ENCODE measurements around the gene NAT10.

The NAT10 gene

GRCh38 chr11:34160049-34160721, 54.8 kb downstream of the NAT10 start:
- no peak overlapping the region for H3K4me3 ChIP-seq (replicated peaks; ENCODE audit: insufficient read depth, low read length)

GRCh38 chr11:34160791-34161190, 55.4 kb downstream of the NAT10 start:
- TF ChIP-seq GABPA (IDR thresholded peaks at IDR 0.05; ENCODE audit: low read depth) = no peak
- no peak for TF ChIP-seq REST (IDR thresholded peaks at IDR 0.05; ENCODE audit: insufficient replicate concordance, low read depth)
- TF ChIP-seq CTCF (IDR thresholded peaks at IDR 0.05; ENCODE audit: insufficient read depth, low read length) = no peak
- no peak for TF ChIP-seq POLR2AphosphoS5 (IDR thresholded peaks at IDR 0.05; ENCODE audit: low read depth)
- TF ChIP-seq SPI1 (IDR thresholded peaks at IDR 0.05; ENCODE audit: borderline replicate concordance, low read depth) = no peak
- Histone ChIP-seq H3K27ac (replicated peaks) (no peak overlapping the region), H3K4me3 (replicated peaks; ENCODE audit: insufficient read depth, low read length) (no peak overlapping the region), H3K27me3 (ENCODE audit: insufficient read depth, poor library complexity, severe bottlenecking) (no peaks in the 10 kb centered on the region)
- DNase-seq (ENCODE audit: low read depth in 1 of 2, low spot score in 1 of 2) = no peak

More at GRCh38 chr11:34160049-34160721, 54.8 kb downstream of the NAT10 start:
- no peak overlapping the region for H3K27ac ChIP-seq (replicated peaks)
- H3K27me3 ChIP-seq (ENCODE audit: insufficient read depth, poor library complexity, severe bottlenecking) = no peaks in the 10 kb centered on the region
- TF ChIP-seq POLR2AphosphoS5 (IDR thresholded peaks at IDR 0.05; ENCODE audit: low read depth) = no peak
- no peak for TF ChIP-seq SPI1 (IDR thresholded peaks at IDR 0.05; ENCODE audit: borderline replicate concordance, low read depth)
- TF ChIP-seq CTCF (IDR thresholded peaks at IDR 0.05; ENCODE audit: insufficient read depth, low read length) = no peak
- no peak for TF ChIP-seq REST (IDR thresholded peaks at IDR 0.05; ENCODE audit: insufficient replicate concordance, low read depth)
- TF ChIP-seq GABPA (IDR thresholded peaks at IDR 0.05; ENCODE audit: low read depth) = no peak
- DNase-seq (ENCODE audit: low read depth in 1 of 2, low spot score in 1 of 2) = no peak

GRCh38 chr11:34161361-34161760, 55.9 kb downstream of the NAT10 start:
- DNase-seq (ENCODE audit: low read depth in 1 of 2, low spot score in 1 of 2) = no peak
- TF ChIP-seq SPI1 (IDR thresholded peaks at IDR 0.05; ENCODE audit: borderline replicate concordance, low read depth) = no peak
- TF ChIP-seq GABPA (IDR thresholded peaks at IDR 0.05; ENCODE audit: low read depth) = no peak
- no peak for TF ChIP-seq REST (IDR thresholded peaks at IDR 0.05; ENCODE audit: insufficient replicate concordance, low read depth)
- TF ChIP-seq CTCF (IDR thresholded peaks at IDR 0.05; ENCODE audit: insufficient read depth, low read length) = no peak
- no peak for TF ChIP-seq POLR2AphosphoS5 (IDR thresholded peaks at IDR 0.05; ENCODE audit: low read depth)
- Histone ChIP-seq H3K4me3 (replicated peaks; ENCODE audit: insufficient read depth, low read length) (no peak overlapping the region), H3K27ac (replicated peaks) (no peak overlapping the region), H3K27me3 (ENCODE audit: insufficient read depth, poor library complexity, severe bottlenecking) (no peaks in the 10 kb centered on the region)

All from HL-60 (cell line).